Activated effector memory CD4-positive, alpha-beta T cell treated with Interleukin-2 at 50 U/mL for 16 hours (primary cell): Measurements from ENCODE around the gene SHCBP1L.

Experiments
- DNase-seq: peaks from one replicate; pipeline ENCODE4 v3.0.0-alpha.2; 2020

SHCBP1L gene

GRCh38 chr1:182888736-182889531 is 64.0 kb downstream of the SHCBP1L start:
- DNase-seq: no peak

GRCh38 chr1:182886985-182887384 is 66.0 kb downstream of the SHCBP1L start:
- DNase-seq: no peak

- no peak for DNase-seq
Observed at GRCh38 chr1:182885591-182885990, 67.4 kb downstream of the SHCBP1L start.

GRCh38 chr1:182884872-182885271 is 68.1 kb downstream of the SHCBP1L start:
- DNase-seq: no peak

- DNase-seq: no peak
Observed at GRCh38 chr1:182877842-182878241, 75.1 kb downstream of the SHCBP1L start.

GRCh38 chr1:182877331-182877730 is 75.6 kb downstream of the SHCBP1L start:
- no peak for DNase-seq

GRCh38 chr1:182875889-182876288 is 77.1 kb downstream of the SHCBP1L start:
- no peak for DNase-seq

- DNase-seq: no peak
Observed at GRCh38 chr1:182872881-182873280, 80.1 kb downstream of the SHCBP1L start.

GRCh38 chr1:182869241-182869666 is 83.7 kb downstream of the SHCBP1L start:
- DNase-seq: no peak

GRCh38 chr1:182867861-182868260 is 85.1 kb downstream of the SHCBP1L start:
- no peak for DNase-seq

GRCh38 chr1:182863940-182864339 is 89.0 kb downstream of the SHCBP1L start:
- no peak for DNase-seq

- no peak for DNase-seq
Observed at GRCh38 chr1:182862827-182863226, 90.1 kb downstream of the SHCBP1L start.

- DNase-seq: no peak
Observed at GRCh38 chr1:182861994-182862393, 91.0 kb downstream of the SHCBP1L start.

GRCh38 chr1:182860658-182861057 is 92.3 kb downstream of the SHCBP1L start:
- no peak for DNase-seq

- DNase-seq: no peak
Observed at GRCh38 chr1:182857212-182857611, 95.8 kb downstream of the SHCBP1L start.

- DNase-seq: no peak
Observed at GRCh38 chr1:182855911-182856310, 97.1 kb downstream of the SHCBP1L start.

- no peak for DNase-seq
Observed at GRCh38 chr1:182851825-182852224, 101.1 kb downstream of the SHCBP1L start.

GRCh38 chr1:182850319-182850718 is 102.6 kb downstream of the SHCBP1L start:
- DNase-seq: no peak
